Fibroblast of lung (primary cell): ENCODE measurements around the gene SURF1. TPM values are rescaled to one million over a fixed set of nuclear protein-coding genes. Genes with fewer than 3 reads are reported as not detected.

ENCODE experiments used
- DNase-seq, 2 donors: peaks; one replicate each; pipeline versions ENCODE4 v3.0.0 to v3.0.0-alpha.2; 2010; ENCODE audit warnings: low read depth in 2 of 2
- H2AFZ ChIP-seq: 2 replicates; pipeline ENCODE4 v1.5.1; 2012; ENCODE audit warnings: low read length, control low read depth, inconsistent platforms
- H3K27ac ChIP-seq: 2 replicates; pipeline ENCODE4 v1.5.1; 2011; ENCODE audit warnings: low read length, control low read depth; ENCODE audit not compliant: insufficient read depth
- H3K27me3 ChIP-seq: 2 replicates; pipeline ENCODE4 v1.5.1; 2011; ENCODE audit warnings: mild to moderate bottlenecking, low read length; ENCODE audit not compliant: control insufficient read depth, insufficient read depth
- H3K36me3 ChIP-seq: 2 replicates; pipeline ENCODE4 v1.5.1; 2011; ENCODE audit warnings: low read length; ENCODE audit not compliant: control insufficient read depth, insufficient read depth
- H3K4me1 ChIP-seq: 2 replicates; pipeline ENCODE4 v1.5.1; 2011; ENCODE audit warnings: low read length; ENCODE audit not compliant: control insufficient read depth, insufficient read depth; ENCODE audit errors: extremely low read depth
- H3K4me2 ChIP-seq: 2 replicates; pipeline ENCODE4 v1.5.1; 2011; ENCODE audit warnings: low read length, control low read depth; ENCODE audit not compliant: insufficient read depth; ENCODE audit errors: extremely low read depth
- H3K4me3 ChIP-seq, 4 experiments: fragments of 200-600 bp in 1 of 4; sonication (generic) in 1 of 4; replicated peaks in 1 of 4; 2 replicates each; pipeline ENCODE4 v1.5.1; 2011 to 2016; ENCODE audit warnings: low read length in 4 of 4, low read depth in 3 of 4, mild to moderate bottlenecking in 3 of 4, control low read depth in 2 of 4, inconsistent platforms in 1 of 4, mixed read lengths in 1 of 4; ENCODE audit not compliant: insufficient read depth in 1 of 4; ENCODE audit errors: control extremely low read depth in 1 of 4
- H3K79me2 ChIP-seq: 2 replicates; pipeline ENCODE4 v1.5.1; 2012; ENCODE audit warnings: mild to moderate bottlenecking, low read length, inconsistent platforms; ENCODE audit not compliant: control insufficient read depth, insufficient read depth
- H3K9ac ChIP-seq: 2 replicates; pipeline ENCODE4 v1.5.1; 2011; ENCODE audit warnings: mild to moderate bottlenecking, low read length, control low read depth; ENCODE audit not compliant: insufficient read depth
- H3K9me3 ChIP-seq: 2 replicates; pipeline ENCODE4 v1.5.1; 2012; ENCODE audit warnings: low read depth, low read length; ENCODE audit not compliant: control insufficient read depth, insufficient read depth
- H4K20me1 ChIP-seq: 2 replicates; pipeline ENCODE4 v1.5.1; 2011; ENCODE audit warnings: low read length; ENCODE audit not compliant: control insufficient read depth, insufficient read depth; ENCODE audit errors: extremely low read depth
- EZH2 ChIP-seq: IDR thresholded peaks from 2 replicates; pipeline ENCODE4 v1.5.1; 2012; ENCODE audit warnings: low read length, control low read depth, mild to moderate bottlenecking; ENCODE audit errors: missing control alignments
- polyA plus RNA-seq, 2 donors: library from polyadenylated mRNA; depleted of rRNA in 1 of 2; stranded (reverse) in 1 of 2; unstranded in 1 of 2; fragments of >200 nt; gene quantifications; 2 replicates each; pipeline ENCODE4 v1.2.1, GENCODE V29; 2011 to 2012; ENCODE audit warnings: missing spikeins in 1 of 2
- total RNA-seq: library from RNA; depleted of rRNA; stranded (reverse); fragments of >200 nt; gene quantifications from 2 replicates; pipeline ENCODE4 v1.2.1, GENCODE V29; 2014
- TF ChIP-seq, protein P1 (sequence below), 2 donors: IDR thresholded peaks in 1 of 2; conservative IDR thresholded peaks in 1 of 2; 1 replicate in 1 of 2; 2 replicates in 1 of 2; pipeline ENCODE4 v1.5.1; 2011 to 2012; ENCODE audit warnings: low read length in 2 of 2, control low read depth in 1 of 2, inconsistent platforms in 1 of 2, low read depth in 1 of 2, mild to moderate bottlenecking in 1 of 2

Gene SURF1
- total and polyA plus RNA-seq, 2 donors (not counting 1 experiment from before 2014, with no cell fraction given): 27.9 to 31.7 TPM

GRCh38 chr9:133351908-133352634 lies 4.2 kb downstream of the SURF1 start:
- peaks cover 5% of the 10 kb centered on the region for H3K4me1 ChIP-seq
- peaks cover 26% of the 10 kb centered on the region for H3K36me3 ChIP-seq
- peaks cover 30% of the 10 kb centered on the region for H3K79me2 ChIP-seq
- TF ChIP-seq, protein P1, sequence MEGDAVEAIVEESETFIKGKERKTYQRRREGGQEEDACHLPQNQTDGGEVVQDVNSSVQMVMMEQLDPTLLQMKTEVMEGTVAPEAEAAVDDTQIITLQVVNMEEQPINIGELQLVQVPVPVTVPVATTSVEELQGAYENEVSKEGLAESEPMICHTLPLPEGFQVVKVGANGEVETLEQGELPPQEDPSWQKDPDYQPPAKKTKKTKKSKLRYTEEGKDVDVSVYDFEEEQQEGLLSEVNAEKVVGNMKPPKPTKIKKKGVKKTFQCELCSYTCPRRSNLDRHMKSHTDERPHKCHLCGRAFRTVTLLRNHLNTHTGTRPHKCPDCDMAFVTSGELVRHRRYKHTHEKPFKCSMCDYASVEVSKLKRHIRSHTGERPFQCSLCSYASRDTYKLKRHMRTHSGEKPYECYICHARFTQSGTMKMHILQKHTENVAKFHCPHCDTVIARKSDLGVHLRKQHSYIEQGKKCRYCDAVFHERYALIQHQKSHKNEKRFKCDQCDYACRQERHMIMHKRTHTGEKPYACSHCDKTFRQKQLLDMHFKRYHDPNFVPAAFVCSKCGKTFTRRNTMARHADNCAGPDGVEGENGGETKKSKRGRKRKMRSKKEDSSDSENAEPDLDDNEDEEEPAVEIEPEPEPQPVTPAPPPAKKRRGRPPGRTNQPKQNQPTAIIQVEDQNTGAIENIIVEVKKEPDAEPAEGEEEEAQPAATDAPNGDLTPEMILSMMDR (conservative IDR thresholded peaks at IDR 0.05 in 1 of 2, IDR thresholded peaks at IDR 0.05 in 1 of 2; ENCODE audit: low read depth in 1 of 2, low read length in 2 of 2): peak; percentile 56 to 73
- no peak for TF ChIP-seq EZH2
- no peak overlapping the region for H3K4me2 ChIP-seq
- no peaks in the 10 kb centered on the region for H3K27me3 ChIP-seq
- H3K27ac ChIP-seq: no peak overlapping the region
- H3K9me3 ChIP-seq: no peaks in the 10 kb centered on the region
- H2AFZ ChIP-seq: no peak overlapping the region
- no peak overlapping the region for H3K4me3 ChIP-seq
- DNase-seq: peak; percentile 59 to 64
- no peaks in the 10 kb centered on the region for H4K20me1 ChIP-seq
- no peak overlapping the region for H3K9ac ChIP-seq

GRCh38 chr9:133351526-133351907 lies 4.8 kb downstream of the SURF1 start:
- H3K4me1 ChIP-seq: peaks cover 7% of the 10 kb centered on the region
- no peak for TF ChIP-seq EZH2
- no peak overlapping the region for H3K27ac ChIP-seq
- no peaks in the 10 kb centered on the region for H4K20me1 ChIP-seq
- H3K4me3 ChIP-seq: no peak overlapping the region
- H3K9ac ChIP-seq: no peak overlapping the region
- H2AFZ ChIP-seq: no peak overlapping the region
- H3K4me2 ChIP-seq: no peak overlapping the region
- no peaks in the 10 kb centered on the region for H3K9me3 ChIP-seq
- DNase-seq: no peak
- peaks cover 26% of the 10 kb centered on the region for H3K36me3 ChIP-seq
- H3K27me3 ChIP-seq: no peaks in the 10 kb centered on the region
- peaks cover 33% of the 10 kb centered on the region for H3K79me2 ChIP-seq

DNA sequence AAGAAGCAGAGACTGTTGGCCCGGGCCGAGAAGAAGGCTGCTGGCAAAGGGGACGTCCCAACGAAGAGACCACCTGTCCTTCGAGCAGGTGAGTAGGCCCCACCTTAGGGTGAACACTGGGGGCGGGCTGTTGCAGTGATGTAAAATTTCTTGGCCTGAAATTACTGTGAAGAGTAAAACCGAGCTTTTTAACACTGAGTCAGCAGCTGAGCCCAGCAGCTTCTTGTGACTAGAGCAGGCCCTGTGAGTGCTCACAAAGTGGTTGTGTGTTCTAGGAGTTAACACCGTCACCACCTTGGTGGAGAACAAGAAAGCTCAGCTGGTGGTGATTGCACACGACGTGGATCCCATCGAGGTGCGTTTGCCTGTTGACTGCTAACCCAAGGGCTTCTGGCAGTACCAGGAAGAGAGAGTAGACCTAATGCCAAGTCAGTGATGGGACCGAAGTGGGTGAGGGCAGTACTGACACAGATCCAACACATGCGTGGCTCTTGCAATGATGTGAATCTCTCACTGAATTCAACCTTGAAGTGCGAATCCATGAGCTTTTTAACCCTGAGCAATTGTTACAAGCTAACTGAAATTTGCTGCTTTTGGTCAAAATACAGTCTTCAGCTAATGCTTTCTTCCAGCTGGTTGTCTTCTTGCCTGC lies 6.2 kb downstream of the SURF1 start:
- Histone ChIP-seq H3K9ac (no peak overlapping the region), H3K27me3 (no peaks in the 10 kb centered on the region), H2AFZ (no peak overlapping the region), H3K4me3 (peak overlapping the region in 3 of 4 experiments; percentile 13 to 95 (median 90)), H3K4me1 (peaks cover 11% of the 10 kb centered on the region), H3K4me2 (peak overlapping the region; percentile 100), H4K20me1 (no peaks in the 10 kb centered on the region), H3K27ac (peak overlapping the region; percentile 42), H3K79me2 (peaks cover 43% of the 10 kb centered on the region), H3K36me3 (peaks cover 28% of the 10 kb centered on the region), H3K9me3 (no peaks in the 10 kb centered on the region)
- TF ChIP-seq EZH2: no peak
- TF ChIP-seq, protein P1 (conservative IDR thresholded peaks at IDR 0.05 in 1 of 2, IDR thresholded peaks at IDR 0.05 in 1 of 2; ENCODE audit: low read depth in 1 of 2, low read length in 2 of 2): no peak
- DNase-seq: no peak
